Activated naive CD4-positive, alpha-beta T cell treated with anti-CD3 and anti-CD28 coated beads for 36 hours (primary cell): Measurements from ENCODE around the gene PLCB4. TPM values are rescaled to one million over a fixed set of nuclear protein-coding genes. Genes with fewer than 3 reads are reported as not detected.

Experiments
- CTCF ChIA-PET: fragments of 350-600 bp; sonication (Branson Sonifier 250); formaldehyde crosslinking; loops from one replicate; lab custom pipeline; 2021; ENCODE audit warnings: antibody characterized with exemption; lab: Charles Lee
- DNase-seq: peaks from one replicate; pipeline ENCODE4 v3.0.0-alpha.2; 2020
- H3K27ac Mint-ChIP-seq: one replicate; pipeline ENCODE4 v1.8.0; 2021; ENCODE audit warnings: mild to moderate bottlenecking, mixed read lengths
- H3K27me3 Mint-ChIP-seq: one replicate; pipeline ENCODE4 v1.8.0; 2021; ENCODE audit warnings: low read depth, mixed read lengths
- H3K36me3 Mint-ChIP-seq: one replicate; pipeline ENCODE4 v1.8.0; 2021; ENCODE audit warnings: low read depth, mixed read lengths
- H3K4me1 Mint-ChIP-seq: one replicate; pipeline ENCODE4 v1.8.0; 2021; ENCODE audit warnings: low read depth, mixed read lengths
- H3K4me3 Mint-ChIP-seq: one replicate; pipeline ENCODE4 v1.8.0; 2021; ENCODE audit warnings: mild to moderate bottlenecking, moderate library complexity, mixed read lengths
- H3K9me3 Mint-ChIP-seq: one replicate; pipeline ENCODE4 v1.8.0; 2021; ENCODE audit warnings: mixed read lengths
- intact Hi-C: fragments of 100-400 bp; cut with micrococcal nuclease; formaldehyde crosslinking; loops from one replicate; pipeline ENCODE4 v1.15.1; 2023
- total RNA-seq, 2 experiments: library from RNA; stranded (reverse); gene quantifications; one replicate each; pipeline ENCODE4 v1.2.3, GENCODE V29; 2021

The PLCB4 gene
- total RNA-seq, 2 experiments from 2014 or later: not detected

- Mint-ChIP-seq H3K36me3 (no peaks in the 10 kb centered on the region), H3K4me3 (no peak overlapping the region)
- intact Hi-C loops: no loop called here
Observed at GRCh38 chr20:9246731-9247130, 177.8 kb downstream of the PLCB4 start.

GRCh38 chr20:9250511-9250910, 181.6 kb downstream of the PLCB4 start:
- Mint-ChIP-seq H3K4me3 (no peak overlapping the region), H3K9me3 (no peaks in the 10 kb centered on the region), H3K27ac (no peak overlapping the region), H3K4me1 (no peaks in the 10 kb centered on the region), H3K27me3 (no peaks in the 10 kb centered on the region), H3K36me3 (no peaks in the 10 kb centered on the region)
- CTCF ChIA-PET: no interaction called here
- intact Hi-C loops: no loop called here
- no peak for DNase-seq

More at GRCh38 chr20:9246731-9247130, 177.8 kb downstream of the PLCB4 start:
- CTCF ChIA-PET: interaction anchor here (0.8 kb wide), 1 partner anchor 939 kb away, joined by 4 read pairs; no protein-coding TSS in a partner anchor
- Mint-ChIP-seq H3K27ac (no peak overlapping the region), H3K9me3 (no peaks in the 10 kb centered on the region), H3K4me1 (no peaks in the 10 kb centered on the region), H3K27me3 (no peaks in the 10 kb centered on the region)
- DNase-seq: no peak

- no peak overlapping the region for H3K27ac Mint-ChIP-seq
- CTCF ChIA-PET: no interaction called here
- intact Hi-C loops: no loop called here
- H3K9me3 Mint-ChIP-seq: peaks cover 1% of the 10 kb centered on the region
- no peak overlapping the region for H3K4me3 Mint-ChIP-seq
- no peaks in the 10 kb centered on the region for H3K4me1 Mint-ChIP-seq
- DNase-seq: no peak
- H3K27me3 Mint-ChIP-seq: no peaks in the 10 kb centered on the region
- no peaks in the 10 kb centered on the region for H3K36me3 Mint-ChIP-seq
Observed at GRCh38 chr20:9253006-9253539, 184.2 kb downstream of the PLCB4 start.

GRCh38 chr20:9255171-9255570, 186.3 kb downstream of the PLCB4 start:
- intact Hi-C loops: no loop called here
- DNase-seq: no peak
- CTCF ChIA-PET: no interaction called here
- Mint-ChIP-seq H3K27ac (no peak overlapping the region), H3K27me3 (no peaks in the 10 kb centered on the region), H3K4me1 (no peaks in the 10 kb centered on the region), H3K4me3 (no peak overlapping the region), H3K9me3 (peaks cover 1% of the 10 kb centered on the region), H3K36me3 (no peaks in the 10 kb centered on the region)

GRCh38 chr20:9256393-9256792, 187.5 kb downstream of the PLCB4 start:
- CTCF ChIA-PET: no interaction called here
- DNase-seq: no peak
- H3K27ac Mint-ChIP-seq: no peak overlapping the region
- intact Hi-C loops: no loop called here
- no peaks in the 10 kb centered on the region for H3K36me3 Mint-ChIP-seq
- H3K9me3 Mint-ChIP-seq: peaks cover 1% of the 10 kb centered on the region
- no peaks in the 10 kb centered on the region for H3K27me3 Mint-ChIP-seq
- H3K4me1 Mint-ChIP-seq: no peaks in the 10 kb centered on the region
- H3K4me3 Mint-ChIP-seq: no peak overlapping the region

GRCh38 chr20:9258901-9259300, 190.0 kb downstream of the PLCB4 start:
- Mint-ChIP-seq H3K27me3 (no peaks in the 10 kb centered on the region), H3K27ac (no peak overlapping the region), H3K9me3 (peaks cover 1% of the 10 kb centered on the region), H3K36me3 (no peaks in the 10 kb centered on the region), H3K4me3 (no peak overlapping the region), H3K4me1 (no peaks in the 10 kb centered on the region)
- intact Hi-C loops: no loop called here
- no peak for DNase-seq
- CTCF ChIA-PET: no interaction called here

- DNase-seq: no peak
- CTCF ChIA-PET: no interaction called here
- no peaks in the 10 kb centered on the region for H3K4me1 Mint-ChIP-seq
- no peaks in the 10 kb centered on the region for H3K27me3 Mint-ChIP-seq
- H3K36me3 Mint-ChIP-seq: no peaks in the 10 kb centered on the region
- H3K4me3 Mint-ChIP-seq: no peak overlapping the region
- no peak overlapping the region for H3K27ac Mint-ChIP-seq
- H3K9me3 Mint-ChIP-seq: peaks cover 1% of the 10 kb centered on the region
- intact Hi-C loops: no loop called here
Observed at GRCh38 chr20:9260027-9260426, 191.1 kb downstream of the PLCB4 start.

- intact Hi-C loops: no loop called here
- Mint-ChIP-seq H3K4me3 (no peak overlapping the region), H3K27ac (no peak overlapping the region), H3K9me3 (no peaks in the 10 kb centered on the region), H3K36me3 (no peaks in the 10 kb centered on the region), H3K4me1 (no peaks in the 10 kb centered on the region), H3K27me3 (no peaks in the 10 kb centered on the region)
- no peak for DNase-seq
- CTCF ChIA-PET: no interaction called here
Observed at GRCh38 chr20:9261781-9262180, 192.9 kb downstream of the PLCB4 start.

- intact Hi-C loops: no loop called here
- CTCF ChIA-PET: no interaction called here
- H3K36me3 Mint-ChIP-seq: no peaks in the 10 kb centered on the region
- H3K27ac Mint-ChIP-seq: no peak overlapping the region
- DNase-seq: no peak
- H3K9me3 Mint-ChIP-seq: peaks cover 1% of the 10 kb centered on the region
- no peaks in the 10 kb centered on the region for H3K4me1 Mint-ChIP-seq
- H3K27me3 Mint-ChIP-seq: no peaks in the 10 kb centered on the region
- no peak overlapping the region for H3K4me3 Mint-ChIP-seq
Observed at GRCh38 chr20:9262653-9263194, 193.8 kb downstream of the PLCB4 start.

- intact Hi-C loops: no loop called here
- Mint-ChIP-seq H3K9me3 (peaks cover 1% of the 10 kb centered on the region), H3K27me3 (no peaks in the 10 kb centered on the region), H3K27ac (no peak overlapping the region), H3K4me1 (no peaks in the 10 kb centered on the region), H3K36me3 (no peaks in the 10 kb centered on the region), H3K4me3 (no peak overlapping the region)
- no peak for DNase-seq
- CTCF ChIA-PET: no interaction called here
Observed at GRCh38 chr20:9269280-9269971, 200.5 kb downstream of the PLCB4 start.

- H3K27me3 Mint-ChIP-seq: no peaks in the 10 kb centered on the region
- H3K9me3 Mint-ChIP-seq: peaks cover 5% of the 10 kb centered on the region
- H3K36me3 Mint-ChIP-seq: no peaks in the 10 kb centered on the region
- H3K27ac Mint-ChIP-seq: no peak overlapping the region
- intact Hi-C loops: no loop called here
- no peak overlapping the region for H3K4me3 Mint-ChIP-seq
- CTCF ChIA-PET: no interaction called here
- no peaks in the 10 kb centered on the region for H3K4me1 Mint-ChIP-seq
- DNase-seq: no peak
Observed at GRCh38 chr20:9270831-9271230, 201.9 kb downstream of the PLCB4 start.

- no peak overlapping the region for H3K27ac Mint-ChIP-seq
- no peak for DNase-seq
- no peak overlapping the region for H3K4me3 Mint-ChIP-seq
- H3K36me3 Mint-ChIP-seq: no peaks in the 10 kb centered on the region
- no peaks in the 10 kb centered on the region for H3K4me1 Mint-ChIP-seq
- peaks cover 4% of the 10 kb centered on the region for H3K27me3 Mint-ChIP-seq
- CTCF ChIA-PET: no interaction called here
- intact Hi-C loops: no loop called here
- peaks cover 4% of the 10 kb centered on the region for H3K9me3 Mint-ChIP-seq
Observed at GRCh38 chr20:9276966-9277468, 208.1 kb downstream of the PLCB4 start.

- peaks cover 4% of the 10 kb centered on the region for H3K9me3 Mint-ChIP-seq
- H3K4me1 Mint-ChIP-seq: no peaks in the 10 kb centered on the region
- intact Hi-C loops: no loop called here
- peaks cover 4% of the 10 kb centered on the region for H3K27me3 Mint-ChIP-seq
- DNase-seq: no peak
- no peak overlapping the region for H3K27ac Mint-ChIP-seq
- no peaks in the 10 kb centered on the region for H3K36me3 Mint-ChIP-seq
- no peak overlapping the region for H3K4me3 Mint-ChIP-seq
- CTCF ChIA-PET: no interaction called here
Observed at GRCh38 chr20:9279918-9280401, 211.1 kb downstream of the PLCB4 start.
